Measurements from ENCODE around the gene CHST11. TPM values are rescaled to one million over a fixed set of nuclear protein-coding genes. Genes with fewer than 3 reads are reported as not detected.

Gene CHST11
- total RNA-seq, 1 experiment from 2014 or later: 6.7 TPM

- TF ChIP-seq, protein P1, sequence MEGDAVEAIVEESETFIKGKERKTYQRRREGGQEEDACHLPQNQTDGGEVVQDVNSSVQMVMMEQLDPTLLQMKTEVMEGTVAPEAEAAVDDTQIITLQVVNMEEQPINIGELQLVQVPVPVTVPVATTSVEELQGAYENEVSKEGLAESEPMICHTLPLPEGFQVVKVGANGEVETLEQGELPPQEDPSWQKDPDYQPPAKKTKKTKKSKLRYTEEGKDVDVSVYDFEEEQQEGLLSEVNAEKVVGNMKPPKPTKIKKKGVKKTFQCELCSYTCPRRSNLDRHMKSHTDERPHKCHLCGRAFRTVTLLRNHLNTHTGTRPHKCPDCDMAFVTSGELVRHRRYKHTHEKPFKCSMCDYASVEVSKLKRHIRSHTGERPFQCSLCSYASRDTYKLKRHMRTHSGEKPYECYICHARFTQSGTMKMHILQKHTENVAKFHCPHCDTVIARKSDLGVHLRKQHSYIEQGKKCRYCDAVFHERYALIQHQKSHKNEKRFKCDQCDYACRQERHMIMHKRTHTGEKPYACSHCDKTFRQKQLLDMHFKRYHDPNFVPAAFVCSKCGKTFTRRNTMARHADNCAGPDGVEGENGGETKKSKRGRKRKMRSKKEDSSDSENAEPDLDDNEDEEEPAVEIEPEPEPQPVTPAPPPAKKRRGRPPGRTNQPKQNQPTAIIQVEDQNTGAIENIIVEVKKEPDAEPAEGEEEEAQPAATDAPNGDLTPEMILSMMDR (conservative IDR thresholded peaks at IDR 0.05): no peak
- Histone ChIP-seq H3K4me1 (ENCODE audit: insufficient read depth, low read length) (peaks cover 5% of the 10 kb centered on the region; the same call in 1 of the 2 replicates), H2BK120ac (ENCODE audit: low read depth, low read length, poor library complexity, severe bottlenecking) (no peak overlapping the region), H3K79me2 (ENCODE audit: insufficient read depth, low read length) (no peaks in the 10 kb centered on the region), H3K9me3 (ENCODE audit: control insufficient read depth, low read depth, low read length) (no peaks in the 10 kb centered on the region), H2BK15ac (ENCODE audit: low read depth, low read length) (no peak overlapping the region), H3K27ac (ENCODE audit: insufficient read length, low read depth, low read length) (no peak overlapping the region), H3K27me3 (ENCODE audit: insufficient read depth, low read length) (no peaks in the 10 kb centered on the region), H3K14ac (ENCODE audit: insufficient read depth, low read length) (no peak overlapping the region), H4K20me1 (ENCODE audit: control insufficient read depth, insufficient read depth, insufficient read length) (no peaks in the 10 kb centered on the region), H2AFZ (ENCODE audit: low read length) (no peak overlapping the region), H3K9ac (ENCODE audit: extremely low read depth, insufficient read length, low read length) (no peak overlapping the region), H3K23me2 (ENCODE audit: insufficient read length, low read depth, low read length, poor library complexity, severe bottlenecking) (no peaks in the 10 kb centered on the region), H3K4me2 (ENCODE audit: insufficient read depth, insufficient read length, low read length) (no peak overlapping the region), H2AK5ac (ENCODE audit: insufficient read length, low read length) (no peak overlapping the region), H3K23ac (ENCODE audit: insufficient read length, low read depth, low read length) (no peak overlapping the region), H4K91ac (ENCODE audit: insufficient read length, low read depth, low read length) (no peak overlapping the region), H2BK12ac (ENCODE audit: insufficient read length, low read depth, low read length) (no peak overlapping the region), H3T11ph (ENCODE audit: low read length) (no peak overlapping the region), H2BK20ac (ENCODE audit: low read depth, low read length, poor library complexity, severe bottlenecking) (no peak overlapping the region), H4K5ac (ENCODE audit: insufficient read length, low read depth, low read length) (no peak overlapping the region), H3K18ac (ENCODE audit: insufficient read length, low read depth, low read length) (no peak overlapping the region), H2BK5ac (ENCODE audit: insufficient read length, low read length) (no peak overlapping the region), H3K79me1 (ENCODE audit: insufficient read depth, low read depth, low read length, poor library complexity, severe bottlenecking) (no peaks in the 10 kb centered on the region), H3K56ac (ENCODE audit: insufficient read length, low read depth, low read length) (no peak overlapping the region), H4K8ac (replicated peaks; ENCODE audit: insufficient read length, low read depth, low read length) (no peak overlapping the region), H3K4ac (ENCODE audit: low read depth, low read length) (no peak overlapping the region)
- no peak for DNase-seq
- Mint-ChIP-seq H3K27ac (no peak overlapping the region), H3K27me3 (ENCODE audit: low read depth) (no peaks in the 10 kb centered on the region), H3K4me3 (peak overlapping the region in 1 of 2 experiments; percentile 24; a peak in 2 of 5 replicates), H3K4me1 (peaks cover 40 to 53% of the 10 kb centered on the region in 2 experiments), H3K36me3 (ENCODE audit: insufficient read depth in 1 of 3, low read depth in 3 of 3) (no peaks in the 10 kb centered on the region; a peak in 1 of 7 replicates), H3K9me3 (no peaks in the 10 kb centered on the region; a peak in 2 of 5 replicates)
- no CpG with 5 or more reads among the region's 7 CpGs for WGBS (ENCODE audit: extremely low coverage, insufficient read length, low lambda C conversion rate)
Observed at GRCh38 chr12:104651811-104652210, 195.1 kb downstream of the CHST11 start.
